H1 (cell line): ENCODE results near the gene PLCB4. TPM values are rescaled to one million over a fixed set of nuclear protein-coding genes. Genes with fewer than 3 reads are reported as not detected.

ENCODE experiments used
- RFX5 ChIP-seq: IDR thresholded peaks from 2 replicates; pipeline ENCODE4 v1.6.1; 2011; ENCODE audit warnings: low read depth, low read length, improper control_type of control experiment, borderline replicate concordance
- polyA plus RNA-seq, 7 experiments: library from polyadenylated mRNA; depleted of rRNA in 3 of 7; stranded (reverse) in 5 of 7; unstranded in 2 of 7; fragments of >200 nt in 5 of 7; fragments of 200-250 nt in 2 of 7; gene quantifications; 1 replicate in 5 of 7; 2 replicates in 1 of 7; 4 replicates in 1 of 7; pipeline versions ENCODE4 v1.2.1 to v1.2.3, GENCODE V29; 2011 to 2013; ENCODE audit warnings: missing spikeins in 2 of 7, mixed read lengths in 2 of 7
- total RNA-seq: library from RNA; stranded (reverse); fragmentation: NEBNext Ultra II Directional; extraction: Animal tissue kit (Norgen Biotek cat#: 25700); gene quantifications from 2 replicates; pipeline ENCODE4 v1.2.1, GENCODE V29; 2021

The PLCB4 gene
- total and polyA plus RNA-seq, 2 of the 8 experiments (the other 6 are each of a cell fraction or from before 2014, with no cell fraction given): 3.2 to 14.1 TPM

DNA sequence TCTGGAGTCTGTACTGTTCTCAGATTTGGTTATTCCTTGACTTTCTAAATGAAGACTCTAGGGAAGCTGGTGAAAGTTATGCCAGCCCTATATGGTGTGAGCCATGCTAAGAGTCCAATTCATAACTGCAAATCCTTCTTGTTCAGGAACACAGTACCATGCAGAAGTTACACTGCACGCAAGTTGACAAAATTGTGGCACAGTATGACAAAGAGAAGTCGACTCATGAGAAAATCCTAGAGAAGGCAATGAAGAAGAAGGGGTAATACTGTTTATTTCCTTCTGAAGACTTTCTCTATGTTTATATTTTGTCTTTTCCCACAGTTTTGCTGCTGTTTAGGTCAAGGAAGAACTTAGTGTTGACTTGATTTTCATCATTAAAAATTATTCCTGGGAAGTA lies 384.3 kb downstream of the PLCB4 start (continued):
- no peak for TF ChIP-seq RFX5
